GM12878 (cell line): ENCODE results near the gene GEMIN7. TPM values are rescaled to one million over a fixed set of nuclear protein-coding genes. Genes with fewer than 3 reads are reported as not detected.

Source experiments
- ATAC-seq: fragments of 200-7000 bp; cut with Tn5 transposase; 3 replicates; pipeline ENCODE4 v1.9.1; 2020; ENCODE audit warnings: mild to moderate bottlenecking, moderate library complexity
- BruUV-seq: library from RNA; stranded (reverse); fragments of 400-500 nt; replicated peaks from 2 replicates; lab custom pipeline; 2021; lab: Mats Ljungman, UMichigan
- CTCF ChIA-PET: fragments of 300-600 bp; sonication (Branson Sonifier 250); formaldehyde crosslinking; extraction: SDS; loops from one replicate; lab custom pipeline; 2021; ENCODE audit warnings: inconsistent platforms; lab: Yijun Ruan, JAX
- POLR2A ChIA-PET: fragments of 350-600 bp; formaldehyde crosslinking; extraction: SDS; loops from one replicate; lab custom pipeline; 2021; ENCODE audit warnings: inconsistent platforms; lab: Charles Lee
- RAD21 ChIA-PET: fragments of 300-600 bp; sonication (Branson Sonifier 250); formaldehyde crosslinking; loops from one replicate; lab custom pipeline; 2023; ENCODE audit warnings: antibody characterized with exemption; ENCODE audit not compliant: unreplicated experiment; lab: Charles Lee
- SMC1A ChIA-PET: fragments of 300-600 bp; sonication (Branson Sonifier 250); formaldehyde crosslinking; loops from one replicate; lab custom pipeline; 2023; ENCODE audit not compliant: unreplicated experiment, uncharacterized antibody; lab: Charles Lee
- DNase-seq: peaks from one replicate; pipeline ENCODE4 v3.0.0-alpha.2; 2011; ENCODE audit warnings: low read depth, low spot score
- FAIRE-seq: peaks from 3 replicates; lab custom pipeline; 2011; peaks lifted over from hg19 to GRCh38; lab: Jason Lieb, UNC
- H2AFZ ChIP-seq: 2 replicates; pipeline ENCODE4 v1.6.0; 2011; ENCODE audit warnings: low read depth, low read length, control low read depth; ENCODE audit not compliant: control insufficient read depth
- H3K27ac ChIP-seq: 2 replicates; pipeline ENCODE4 v1.5.1; 2011; ENCODE audit warnings: control low read depth; ENCODE audit not compliant: control insufficient read depth, insufficient read depth
- H3K27me3 ChIP-seq, 2 experiments: replicated peaks in 1 of 2; 2 replicates each; pipeline versions ENCODE4 v1.6.0 to v1.6.1; 2011; ENCODE audit warnings: low read length in 1 of 2; ENCODE audit not compliant: control insufficient read depth in 2 of 2, insufficient read depth in 2 of 2
- H3K36me3 ChIP-seq, 2 experiments: 2 replicates each; pipeline ENCODE4 v1.5.1; 2011; ENCODE audit warnings: low read length in 1 of 2; ENCODE audit not compliant: control insufficient read depth in 2 of 2, insufficient read depth in 2 of 2
- H3K4me1 ChIP-seq: 2 replicates; pipeline ENCODE4 v1.6.1; 2011; ENCODE audit warnings: mild to moderate bottlenecking, low read length, moderate library complexity, mixed read lengths; ENCODE audit not compliant: control insufficient read depth, insufficient read depth
- H3K4me2 ChIP-seq: 2 replicates; pipeline ENCODE4 v1.6.0; 2011; ENCODE audit warnings: control low read depth; ENCODE audit not compliant: control insufficient read depth, insufficient read depth
- H3K4me3 ChIP-seq: fragments of 200-600 bp; sonication (generic); 2 replicates; pipeline ENCODE4 v1.5.1; 2016
- H3K79me2 ChIP-seq: 2 replicates; pipeline ENCODE4 v1.6.0; 2011; ENCODE audit warnings: low read length; ENCODE audit not compliant: control insufficient read depth, insufficient read depth
- H3K9ac ChIP-seq: 2 replicates; pipeline ENCODE4 v1.8.0; 2011; ENCODE audit warnings: low read length, control low read depth, mixed read lengths; ENCODE audit not compliant: control insufficient read depth, insufficient read depth
- H3K9me3 ChIP-seq: replicated peaks from 3 replicates; pipeline ENCODE4 v1.5.1; 2011; ENCODE audit warnings: mild to moderate bottlenecking, low read length; ENCODE audit not compliant: control insufficient read depth, insufficient read depth
- H4K20me1 ChIP-seq: 2 replicates; pipeline ENCODE4 v1.6.0; 2011; ENCODE audit not compliant: control insufficient read depth, insufficient read depth
- ASH2L ChIP-seq: fragments of 300-600, 200-600 bp; sonication (generic); IDR thresholded peaks from 2 replicates; pipeline ENCODE4 v1.6.1; 2017; ENCODE audit warnings: low read depth, mild to moderate bottlenecking, borderline replicate concordance
- EED ChIP-seq: sonication (generic); IDR thresholded peaks from 2 replicates; pipeline ENCODE4 v1.6.1; 2016; ENCODE audit warnings: antibody characterized with exemption, low read depth
- NR2F1 ChIP-seq: fragments of 450-650 bp; conservative IDR thresholded peaks from 2 replicates; pipeline ENCODE4 v1.6.1; 2017; ENCODE audit warnings: mild to moderate bottlenecking
- RB1 ChIP-seq: fragments of 450-650 bp; formaldehyde crosslinking; IDR thresholded peaks from 2 replicates; pipeline ENCODE4 v1.6.1; 2017; ENCODE audit warnings: mild to moderate bottlenecking, borderline replicate concordance
- ZNF24 ChIP-seq: fragments of 450-650 bp; IDR thresholded peaks from 2 replicates; pipeline ENCODE4 v1.6.1; 2017; ENCODE audit warnings: antibody characterized with exemption, mild to moderate bottlenecking
- WGBS: methylation state at CpG from one replicate; pipeline ENCODE4 v1.1.6; 2016; ENCODE audit warnings: low lambda C conversion rate; ENCODE audit not compliant: insufficient replicate concordance, insufficient coverage; ENCODE audit errors: missing lambda C conversion rate; 5-methylcytosine and 5-hydroxymethylcytosine counted together
- in situ Hi-C: fragments of 300-500 bp; cut with MboI; formaldehyde crosslinking; loops from 9 replicates; pipeline ENCODE4 v1.14.3; 2018; ENCODE audit warnings: mixed read lengths
- intact Hi-C: fragments of 100-400 bp; cut with micrococcal nuclease; formaldehyde crosslinking; loops from one replicate; pipeline ENCODE4 v1.14.2; 2022; ENCODE audit not compliant: unreplicated experiment
- polyA plus RNA-seq, 11 experiments: library from polyadenylated mRNA; depleted of rRNA in 4 of 11; unstranded in 6 of 11; stranded (reverse) in 5 of 11; fragments of >200 nt; fragmentation: Nextera tagmentation in 4 of 11; fragmentation: Illumina TruSeq in 1 of 11; extraction: Ambion mirVana in 4 of 11; extraction: Trizol in 1 of 11; gene quantifications; 1 replicate in 1 of 11; 2 replicates in 10 of 11; pipeline versions ENCODE4 v1.2.1 to v1.2.3, GENCODE V29; 2011 to 2016; ENCODE audit warnings: inconsistent platforms in 2 of 11, missing spikeins in 2 of 11, low read depth in 1 of 11
- total RNA-seq, 4 experiments: library from RNA; depleted of rRNA in 3 of 4; stranded (reverse); fragments of >200 nt in 3 of 4; fragmentation: Illumina TruSeq in 1 of 4; extraction: Trizol in 1 of 4; gene quantifications; 2 replicates each; pipeline versions ENCODE4 v1.2.1 to v1.2.3, GENCODE V29; 2013 to 2021

GEMIN7 gene
- total and polyA plus RNA-seq, 10 of the 15 experiments (the other 5 are each of a cell fraction or from before 2014, with no cell fraction given): 21.1 to 76.7 (median 44.9) TPM

- Histone ChIP-seq H3K9ac (no peak overlapping the region), H3K36me3 (peaks cover 12 to 35% of the 10 kb centered on the region in 2 experiments; a peak in 3 of 4 replicates), H3K4me2 (peak overlapping the region; percentile 86), H4K20me1 (no peaks in the 10 kb centered on the region), H3K9me3 (no peaks in the 10 kb centered on the region), H3K4me3 (peak overlapping the region; percentile 48; the same call in 1 of the 2 replicates), H3K4me1 (peaks cover 31% of the 10 kb centered on the region), H3K27ac (peak overlapping the region; percentile 67), H3K79me2 (peaks cover 62% of the 10 kb centered on the region), H3K27me3 (no peaks in the 10 kb centered on the region), H2AFZ (no peak overlapping the region)
- TF ChIP-seq EED (no peak), NR2F1 (no peak), RB1 (no peak), ASH2L (no peak), ZNF24 (peak; percentile 68; the same call in 1 of the 2 replicates)
- SMC1A ChIA-PET: interaction anchor here (0.6 to 2.5 kb wide), 6 partner anchors 12 to 201 kb away, joined by 3 to 12 read pairs (median 4); no protein-coding TSS in a partner anchor
- DNase-seq (no peak), ATAC-seq (0 out of 3 replicates have a peak, but pooled peaks have one; percentile 7), FAIRE-seq (no peak)
- intact Hi-C loops: no loop called here
- RAD21 ChIA-PET: interaction anchor here (1.2 to 1.7 kb wide), 5 partner anchors 13 to 57 kb away, joined by 3 to 12 read pairs (median 8); partner anchors contain the start of gene RELB
- CTCF ChIA-PET: interaction anchor here (0.9 to 2.9 kb wide), 4 partner anchors 14 to 92 kb away, joined by 3 to 16 read pairs (median 7); no protein-coding TSS in a partner anchor
- in situ Hi-C loops: no loop called here
- no TSS peak for BruUV-seq
- POLR2A ChIA-PET: interaction anchor here (1.3 to 1.7 kb wide), 2 partner anchors 13 to 29 kb away, joined by 3 to 4 read pairs; no protein-coding TSS in a partner anchor
- WGBS: 97% methylated on average over 7 of the region's 7 CpGs
Measured at GRCh38 chr19:45046355-45046754, 32.7 kb upstream of the GEMIN7 start.
